Dendritic cell treated with granulocyte-macrophage colony-stimulating factor and Interleukin-4, amounts not matched to agents 40 ng/mL and 50 ng/mL, for 4 days (primary cell): ENCODE measurements around the gene NANOS3.

Source experiments
- H3K27ac Mint-ChIP-seq: one replicate; pipeline ENCODE4 v1.8.0; 2022; ENCODE audit warnings: mild to moderate bottlenecking, mixed read lengths
- H3K27me3 Mint-ChIP-seq: one replicate; pipeline ENCODE4 v1.8.0; 2022; ENCODE audit warnings: mild to moderate bottlenecking, mixed read lengths
- H3K36me3 Mint-ChIP-seq: one replicate; pipeline ENCODE4 v1.8.0; 2022; ENCODE audit warnings: low read depth, mixed read lengths
- H3K4me1 Mint-ChIP-seq: one replicate; pipeline ENCODE4 v1.8.0; 2022; ENCODE audit warnings: low read depth, mixed read lengths
- H3K4me3 Mint-ChIP-seq: one replicate; pipeline ENCODE4 v1.8.0; 2022; ENCODE audit warnings: mild to moderate bottlenecking, moderate library complexity, mixed read lengths
- H3K9me3 Mint-ChIP-seq: one replicate; pipeline ENCODE4 v1.8.0; 2022; ENCODE audit warnings: mixed read lengths
- intact Hi-C: fragments of 100-400 bp; cut with micrococcal nuclease; formaldehyde crosslinking; loops from one replicate; pipeline ENCODE4 v1.15.0; 2022

NANOS3 gene

GRCh38 chr19:13865571-13866462, 11.1 kb upstream of the NANOS3 start:
- Mint-ChIP-seq H3K4me1 (peaks cover 43% of the 10 kb centered on the region), H3K27me3 (peaks cover 40% of the 10 kb centered on the region), H3K27ac (peak overlapping the region; percentile 35), H3K9me3 (no peaks in the 10 kb centered on the region), H3K4me3 (peak overlapping the region; percentile 60), H3K36me3 (no peaks in the 10 kb centered on the region)
- intact Hi-C loops, result loop anchor here (10.0 kb wide), 1 partner anchor 271 kb away; no protein-coding TSS in a partner anchor

GRCh38 chr19:13866463-13867046, 10.4 kb upstream of the NANOS3 start:
- H3K4me3 Mint-ChIP-seq, result peak overlapping the region; percentile 60
- peaks cover 36% of the 10 kb centered on the region for H3K4me1 Mint-ChIP-seq
- intact Hi-C loops, result loop anchor here (10.0 kb wide), 1 partner anchor 272 kb away; no protein-coding TSS in a partner anchor
- no peaks in the 10 kb centered on the region for H3K9me3 Mint-ChIP-seq
- H3K27me3 Mint-ChIP-seq, result peaks cover 41% of the 10 kb centered on the region
- H3K36me3 Mint-ChIP-seq, result no peaks in the 10 kb centered on the region
- peak overlapping the region; percentile 35 for H3K27ac Mint-ChIP-seq

- Mint-ChIP-seq H3K36me3 (no peaks in the 10 kb centered on the region), H3K27me3 (peaks cover 53% of the 10 kb centered on the region), H3K4me1 (peaks cover 36% of the 10 kb centered on the region), H3K9me3 (no peaks in the 10 kb centered on the region), H3K27ac (no peak overlapping the region), H3K4me3 (no peak overlapping the region)
- intact Hi-C loops, result loop anchor here (10.0 kb wide), 1 partner anchor 274 kb away; no protein-coding TSS in a partner anchor
Measured at GRCh38 chr19:13868663-13869062, 8.3 kb upstream of the NANOS3 start.

GRCh38 chr19:13869281-13869680, 7.7 kb upstream of the NANOS3 start:
- no peaks in the 10 kb centered on the region for H3K36me3 Mint-ChIP-seq
- H3K4me1 Mint-ChIP-seq, result peaks cover 30% of the 10 kb centered on the region
- intact Hi-C loops, result loop anchor here (10.0 kb wide), 1 partner anchor 274 kb away; no protein-coding TSS in a partner anchor
- H3K9me3 Mint-ChIP-seq, result no peaks in the 10 kb centered on the region
- no peak overlapping the region for H3K4me3 Mint-ChIP-seq
- no peak overlapping the region for H3K27ac Mint-ChIP-seq
- H3K27me3 Mint-ChIP-seq, result peaks cover 53% of the 10 kb centered on the region

- Mint-ChIP-seq H3K4me3 (no peak overlapping the region), H3K36me3 (no peaks in the 10 kb centered on the region), H3K27ac (no peak overlapping the region), H3K4me1 (peaks cover 24% of the 10 kb centered on the region), H3K27me3 (peaks cover 59% of the 10 kb centered on the region), H3K9me3 (no peaks in the 10 kb centered on the region)
- intact Hi-C loops, result no loop called here
Measured at GRCh38 chr19:13870873-13871272, 6.1 kb upstream of the NANOS3 start.

GRCh38 chr19:13872339-13872694, 4.6 kb upstream of the NANOS3 start:
- H3K36me3 Mint-ChIP-seq, result no peaks in the 10 kb centered on the region
- H3K9me3 Mint-ChIP-seq, result no peaks in the 10 kb centered on the region
- no peak overlapping the region for H3K27ac Mint-ChIP-seq
- peaks cover 17% of the 10 kb centered on the region for H3K4me1 Mint-ChIP-seq
- intact Hi-C loops, result no loop called here
- H3K4me3 Mint-ChIP-seq, result peak overlapping the region; percentile 76
- peaks cover 49% of the 10 kb centered on the region for H3K27me3 Mint-ChIP-seq

- Mint-ChIP-seq H3K9me3 (no peaks in the 10 kb centered on the region), H3K27ac (no peak overlapping the region), H3K27me3 (peaks cover 45% of the 10 kb centered on the region), H3K4me3 (peak overlapping the region; percentile 76), H3K36me3 (no peaks in the 10 kb centered on the region), H3K4me1 (peaks cover 17% of the 10 kb centered on the region)
- intact Hi-C loops, result no loop called here
Measured at GRCh38 chr19:13872695-13873389, 4.1 kb upstream of the NANOS3 start.

- H3K27ac Mint-ChIP-seq, result no peak overlapping the region
- intact Hi-C loops, result no loop called here
- no peak overlapping the region for H3K4me3 Mint-ChIP-seq
- peaks cover 12% of the 10 kb centered on the region for H3K4me1 Mint-ChIP-seq
- H3K36me3 Mint-ChIP-seq, result no peaks in the 10 kb centered on the region
- H3K27me3 Mint-ChIP-seq, result peaks cover 40% of the 10 kb centered on the region
- H3K9me3 Mint-ChIP-seq, result no peaks in the 10 kb centered on the region
Measured at GRCh38 chr19:13873834-13874515, 3.0 kb upstream of the NANOS3 start.

GRCh38 chr19:13875824-13876223, 1.1 kb upstream of the NANOS3 start:
- Mint-ChIP-seq H3K36me3 (no peaks in the 10 kb centered on the region), H3K4me1 (peaks cover 18% of the 10 kb centered on the region), H3K27me3 (peaks cover 40% of the 10 kb centered on the region), H3K27ac (no peak overlapping the region), H3K4me3 (no peak overlapping the region), H3K9me3 (no peaks in the 10 kb centered on the region)
- intact Hi-C loops, result no loop called here

GRCh38 chr19:13877303-13877702, 369 bp downstream of the NANOS3 start:
- H3K4me1 Mint-ChIP-seq, result peaks cover 31% of the 10 kb centered on the region
- intact Hi-C loops, result no loop called here
- H3K9me3 Mint-ChIP-seq, result no peaks in the 10 kb centered on the region
- peaks cover 34% of the 10 kb centered on the region for H3K27me3 Mint-ChIP-seq
- H3K4me3 Mint-ChIP-seq, result no peak overlapping the region
- H3K27ac Mint-ChIP-seq, result no peak overlapping the region
- no peaks in the 10 kb centered on the region for H3K36me3 Mint-ChIP-seq

GRCh38 chr19:13880059-13881043, 3.4 kb downstream of the NANOS3 start:
- Mint-ChIP-seq H3K36me3 (no peaks in the 10 kb centered on the region), H3K9me3 (no peaks in the 10 kb centered on the region), H3K4me3 (peak overlapping the region; percentile 53), H3K27ac (peak overlapping the region; percentile 87), H3K27me3 (peaks cover 23% of the 10 kb centered on the region), H3K4me1 (peaks cover 39% of the 10 kb centered on the region)
- intact Hi-C loops, result loop anchor here (2.0 to 5.0 kb wide), 3 partner anchors 72 to 192 kb away; partner anchors contain the start of genes DCAF15 and MISP3

- peaks cover 25% of the 10 kb centered on the region for H3K27me3 Mint-ChIP-seq
- peaks cover 39% of the 10 kb centered on the region for H3K4me1 Mint-ChIP-seq
- peak overlapping the region; percentile 87 for H3K27ac Mint-ChIP-seq
- H3K36me3 Mint-ChIP-seq, result no peaks in the 10 kb centered on the region
- intact Hi-C loops, result loop anchor here (2.0 to 5.0 kb wide), 3 partner anchors 72 to 191 kb away; partner anchors contain the start of genes DCAF15 and MISP3
- H3K4me3 Mint-ChIP-seq, result peak overlapping the region; percentile 17
- H3K9me3 Mint-ChIP-seq, result no peaks in the 10 kb centered on the region
Measured at GRCh38 chr19:13881251-13881691, 4.3 kb downstream of the NANOS3 start.
